Astrocyte (in vitro differentiated cells and primary cell): ENCODE data around the gene PDLIM3.

Source experiments
- EZH2 ChIP-seq: IDR thresholded peaks from 2 replicates; pipeline ENCODE4 v1.6.1; 2012; ENCODE audit warnings: mild to moderate bottlenecking, low read length, inconsistent platforms; ENCODE audit not compliant: insufficient read depth
- TF ChIP-seq, protein P1 (sequence below): IDR thresholded peaks from 2 replicates; pipeline ENCODE4 v1.5.1; 2011; ENCODE audit warnings: low read depth, mild to moderate bottlenecking, inconsistent platforms, low read length, moderate library complexity; ENCODE audit not compliant: insufficient read depth

DNA sequence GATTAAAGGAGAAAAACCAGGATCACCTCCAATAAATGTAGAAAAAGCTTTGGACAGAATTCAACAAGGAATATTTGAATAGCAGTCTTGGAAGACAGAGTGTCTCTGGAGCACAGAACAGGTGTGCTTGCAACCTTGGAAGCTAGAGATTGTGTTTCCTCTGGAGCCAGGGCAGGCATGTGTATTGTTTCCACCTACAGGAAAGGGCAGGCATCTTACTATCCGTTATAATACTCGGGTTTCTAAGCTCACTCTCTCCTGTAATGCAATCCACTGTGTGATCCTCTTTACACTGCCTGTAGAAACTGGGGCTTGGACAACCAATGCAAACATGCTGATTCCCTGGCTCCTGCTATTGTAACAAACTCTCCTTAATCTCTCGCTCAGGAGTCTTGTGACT, 78.2 kb downstream of the PDLIM3 start:
- TF ChIP-seq, protein P1, sequence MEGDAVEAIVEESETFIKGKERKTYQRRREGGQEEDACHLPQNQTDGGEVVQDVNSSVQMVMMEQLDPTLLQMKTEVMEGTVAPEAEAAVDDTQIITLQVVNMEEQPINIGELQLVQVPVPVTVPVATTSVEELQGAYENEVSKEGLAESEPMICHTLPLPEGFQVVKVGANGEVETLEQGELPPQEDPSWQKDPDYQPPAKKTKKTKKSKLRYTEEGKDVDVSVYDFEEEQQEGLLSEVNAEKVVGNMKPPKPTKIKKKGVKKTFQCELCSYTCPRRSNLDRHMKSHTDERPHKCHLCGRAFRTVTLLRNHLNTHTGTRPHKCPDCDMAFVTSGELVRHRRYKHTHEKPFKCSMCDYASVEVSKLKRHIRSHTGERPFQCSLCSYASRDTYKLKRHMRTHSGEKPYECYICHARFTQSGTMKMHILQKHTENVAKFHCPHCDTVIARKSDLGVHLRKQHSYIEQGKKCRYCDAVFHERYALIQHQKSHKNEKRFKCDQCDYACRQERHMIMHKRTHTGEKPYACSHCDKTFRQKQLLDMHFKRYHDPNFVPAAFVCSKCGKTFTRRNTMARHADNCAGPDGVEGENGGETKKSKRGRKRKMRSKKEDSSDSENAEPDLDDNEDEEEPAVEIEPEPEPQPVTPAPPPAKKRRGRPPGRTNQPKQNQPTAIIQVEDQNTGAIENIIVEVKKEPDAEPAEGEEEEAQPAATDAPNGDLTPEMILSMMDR: no peak
- TF ChIP-seq EZH2: no peak
